GM12878 (cell line): ENCODE data around the gene MYO1E. TPM values are rescaled to one million over a fixed set of nuclear protein-coding genes. Genes with fewer than 3 reads are reported as not detected.

ENCODE experiments used
- ATAC-seq: fragments of 200-7000 bp; cut with Tn5 transposase; 3 replicates; pipeline ENCODE4 v1.9.1; 2020; ENCODE audit warnings: mild to moderate bottlenecking, moderate library complexity
- BruUV-seq: library from RNA; stranded (reverse); fragments of 400-500 nt; replicated peaks from 2 replicates; lab custom pipeline; 2021; lab: Mats Ljungman, UMichigan
- CTCF ChIA-PET: fragments of 300-600 bp; sonication (Branson Sonifier 250); formaldehyde crosslinking; extraction: SDS; loops from one replicate; lab custom pipeline; 2021; ENCODE audit warnings: inconsistent platforms; lab: Yijun Ruan, JAX
- POLR2A ChIA-PET: fragments of 350-600 bp; formaldehyde crosslinking; extraction: SDS; loops from one replicate; lab custom pipeline; 2021; ENCODE audit warnings: inconsistent platforms; lab: Charles Lee
- RAD21 ChIA-PET: fragments of 300-600 bp; sonication (Branson Sonifier 250); formaldehyde crosslinking; loops from one replicate; lab custom pipeline; 2023; ENCODE audit warnings: antibody characterized with exemption; ENCODE audit not compliant: unreplicated experiment; lab: Charles Lee
- SMC1A ChIA-PET: fragments of 300-600 bp; sonication (Branson Sonifier 250); formaldehyde crosslinking; loops from one replicate; lab custom pipeline; 2023; ENCODE audit not compliant: unreplicated experiment, uncharacterized antibody; lab: Charles Lee
- DNase-seq: peaks from one replicate; pipeline ENCODE4 v3.0.0-alpha.2; 2011; ENCODE audit warnings: low read depth, low spot score
- FAIRE-seq: peaks from 3 replicates; lab custom pipeline; 2011; peaks lifted over from hg19 to GRCh38; lab: Jason Lieb, UNC
- H2AFZ ChIP-seq: 2 replicates; pipeline ENCODE4 v1.6.0; 2011; ENCODE audit warnings: low read depth, low read length, control low read depth; ENCODE audit not compliant: control insufficient read depth
- H3K27ac ChIP-seq: 2 replicates; pipeline ENCODE4 v1.5.1; 2011; ENCODE audit warnings: control low read depth; ENCODE audit not compliant: control insufficient read depth, insufficient read depth
- H3K27me3 ChIP-seq, 2 experiments: replicated peaks in 1 of 2; 2 replicates each; pipeline versions ENCODE4 v1.6.0 to v1.6.1; 2011; ENCODE audit warnings: low read length in 1 of 2; ENCODE audit not compliant: control insufficient read depth in 2 of 2, insufficient read depth in 2 of 2
- H3K36me3 ChIP-seq, 2 experiments: 2 replicates each; pipeline ENCODE4 v1.5.1; 2011; ENCODE audit warnings: low read length in 1 of 2; ENCODE audit not compliant: control insufficient read depth in 2 of 2, insufficient read depth in 2 of 2
- H3K4me1 ChIP-seq: 2 replicates; pipeline ENCODE4 v1.6.1; 2011; ENCODE audit warnings: mild to moderate bottlenecking, low read length, moderate library complexity, mixed read lengths; ENCODE audit not compliant: control insufficient read depth, insufficient read depth
- H3K4me2 ChIP-seq: 2 replicates; pipeline ENCODE4 v1.6.0; 2011; ENCODE audit warnings: control low read depth; ENCODE audit not compliant: control insufficient read depth, insufficient read depth
- H3K4me3 ChIP-seq: fragments of 200-600 bp; sonication (generic); 2 replicates; pipeline ENCODE4 v1.5.1; 2016
- H3K79me2 ChIP-seq: 2 replicates; pipeline ENCODE4 v1.6.0; 2011; ENCODE audit warnings: low read length; ENCODE audit not compliant: control insufficient read depth, insufficient read depth
- H3K9ac ChIP-seq: 2 replicates; pipeline ENCODE4 v1.8.0; 2011; ENCODE audit warnings: low read length, control low read depth, mixed read lengths; ENCODE audit not compliant: control insufficient read depth, insufficient read depth
- H3K9me3 ChIP-seq: replicated peaks from 3 replicates; pipeline ENCODE4 v1.5.1; 2011; ENCODE audit warnings: mild to moderate bottlenecking, low read length; ENCODE audit not compliant: control insufficient read depth, insufficient read depth
- H4K20me1 ChIP-seq: 2 replicates; pipeline ENCODE4 v1.6.0; 2011; ENCODE audit not compliant: control insufficient read depth, insufficient read depth
- ATF2 ChIP-seq: IDR thresholded peaks from 2 replicates; pipeline ENCODE4 v1.6.1; 2012; ENCODE audit warnings: low read length, inconsistent platforms
- CBX5 ChIP-seq: sonication (generic); IDR thresholded peaks from 2 replicates; pipeline ENCODE4 v1.6.1; 2016; ENCODE audit warnings: low read depth, moderate library complexity, mild to moderate bottlenecking, inconsistent platforms
- ELK1 ChIP-seq: IDR thresholded peaks from 2 replicates; pipeline ENCODE4 v1.6.1; 2012; ENCODE audit warnings: low read depth, low read length, improper control_type of control experiment
- HDAC6 ChIP-seq: fragments of 200-600 bp; sonication (generic); IDR thresholded peaks from one replicate; pipeline ENCODE4 v1.8.0; 2017; ENCODE audit warnings: antibody characterized with exemption; ENCODE audit not compliant: unreplicated experiment
- KDM1A ChIP-seq: fragments of 200-600 bp; sonication (generic); IDR thresholded peaks from 2 replicates; pipeline ENCODE4 v1.6.1; 2016; ENCODE audit warnings: borderline replicate concordance
- MEF2A ChIP-seq: IDR thresholded peaks from 2 replicates; pipeline ENCODE4 v1.6.1; 2011; ENCODE audit warnings: low read depth, mild to moderate bottlenecking, low read length, moderate library complexity; ENCODE audit not compliant: insufficient read depth
- NKRF ChIP-seq: fragments of 450-650 bp; conservative IDR thresholded peaks from 2 replicates; pipeline ENCODE4 v1.6.1; 2017; ENCODE audit warnings: mild to moderate bottlenecking, moderate library complexity
- POLR2AphosphoS2 ChIP-seq: IDR thresholded peaks from 2 replicates; pipeline ENCODE4 v1.6.1; 2011; ENCODE audit warnings: low read depth, mild to moderate bottlenecking, low read length, improper control_type of control experiment, moderate library complexity
- REST ChIP-seq: IDR thresholded peaks from 2 replicates; pipeline ENCODE4 v1.6.1; 2012; ENCODE audit warnings: mild to moderate bottlenecking, low read depth, low read length
- RUNX3 ChIP-seq: IDR thresholded peaks from 2 replicates; pipeline ENCODE4 v1.6.1; 2012; ENCODE audit warnings: low read length, inconsistent platforms
- SP1 ChIP-seq: IDR thresholded peaks from one replicate; pipeline ENCODE4 v1.6.1; 2011; ENCODE audit warnings: low read depth, low read length
- SPI1 ChIP-seq: IDR thresholded peaks from 2 replicates; pipeline ENCODE4 v1.6.1; 2011; ENCODE audit warnings: low read depth, mild to moderate bottlenecking, low read length, moderate library complexity, borderline replicate concordance; ENCODE audit not compliant: insufficient read depth
- SREBF2 ChIP-seq: IDR thresholded peaks from 2 replicates; pipeline ENCODE4 v1.6.1; 2012; ENCODE audit warnings: mild to moderate bottlenecking, low read length
- ZNF217 ChIP-seq: fragments of 450-650 bp; IDR thresholded peaks from 2 replicates; pipeline ENCODE4 v1.6.1; 2017; ENCODE audit warnings: antibody characterized with exemption, mild to moderate bottlenecking
- ZNF384 ChIP-seq: IDR thresholded peaks from 2 replicates; pipeline ENCODE4 v1.6.1; 2012; ENCODE audit warnings: low read depth, mild to moderate bottlenecking, low read length, improper control_type of control experiment, borderline replicate concordance
- WGBS: methylation state at CpG from one replicate; pipeline ENCODE4 v1.1.6; 2016; ENCODE audit warnings: low lambda C conversion rate; ENCODE audit not compliant: insufficient replicate concordance, insufficient coverage; ENCODE audit errors: missing lambda C conversion rate; 5-methylcytosine and 5-hydroxymethylcytosine counted together
- in situ Hi-C: fragments of 300-500 bp; cut with MboI; formaldehyde crosslinking; loops from 9 replicates; pipeline ENCODE4 v1.14.3; 2018; ENCODE audit warnings: mixed read lengths
- intact Hi-C: fragments of 100-400 bp; cut with micrococcal nuclease; formaldehyde crosslinking; loops from one replicate; pipeline ENCODE4 v1.14.2; 2022; ENCODE audit not compliant: unreplicated experiment
- polyA plus RNA-seq, 11 experiments: library from polyadenylated mRNA; depleted of rRNA in 4 of 11; unstranded in 6 of 11; stranded (reverse) in 5 of 11; fragments of >200 nt; fragmentation: Nextera tagmentation in 4 of 11; fragmentation: Illumina TruSeq in 1 of 11; extraction: Ambion mirVana in 4 of 11; extraction: Trizol in 1 of 11; gene quantifications; 1 replicate in 1 of 11; 2 replicates in 10 of 11; pipeline versions ENCODE4 v1.2.1 to v1.2.3, GENCODE V29; 2011 to 2016; ENCODE audit warnings: inconsistent platforms in 2 of 11, missing spikeins in 2 of 11, low read depth in 1 of 11
- total RNA-seq, 4 experiments: library from RNA; depleted of rRNA in 3 of 4; stranded (reverse); fragments of >200 nt in 3 of 4; fragmentation: Illumina TruSeq in 1 of 4; extraction: Trizol in 1 of 4; gene quantifications; 2 replicates each; pipeline versions ENCODE4 v1.2.1 to v1.2.3, GENCODE V29; 2013 to 2021

The MYO1E gene
- total and polyA plus RNA-seq, 10 of the 15 experiments (the other 5 are each of a cell fraction or from before 2014, with no cell fraction given): 10.3 to 266 (median 64.9) TPM

GRCh38 chr15:59247364-59247763 is 125.3 kb downstream of the MYO1E start (continued):
- TF ChIP-seq REST (no peak), RUNX3 (peak; percentile 19; the same call in 1 of the 2 replicates)

- ChIA-PET CTCF (interaction anchor here (0.6 to 6.9 kb wide), 18 partner anchors 8 to 289 kb away, joined by 3 to 83 read pairs (median 10); no protein-coding TSS in a partner anchor), SMC1A (interaction anchor here (1.0 to 6.8 kb wide), 20 partner anchors 10 to 272 kb away, joined by 3 to 91 read pairs (median 6); partner anchors contain the start of gene MYO1E), POLR2A (interaction anchor here (0.6 to 1.2 kb wide), 7 partner anchors 8 to 168 kb away, joined by 3 to 4 read pairs (median 3); no protein-coding TSS in a partner anchor), RAD21 (interaction anchor here (0.7 to 8.6 kb wide), 12 partner anchors 10 to 265 kb away, joined by 3 to 99 read pairs (median 7); partner anchors contain the start of gene MYO1E)
- H3K27me3 ChIP-seq: no peaks in the 10 kb centered on the region
- intact Hi-C loops: loop anchor here (10.0 kb wide), 1 partner anchor 261 kb away; the partner anchor contains the start of gene RNF111
- in situ Hi-C loops: no loop called here
- H3K27ac ChIP-seq: no peak overlapping the region
- no peak overlapping the region for H3K9ac ChIP-seq
- H3K4me2 ChIP-seq: no peak overlapping the region
- H3K4me3 ChIP-seq: no peak overlapping the region
- H3K79me2 ChIP-seq: peaks cover 39% of the 10 kb centered on the region
- FAIRE-seq: no peak
- H2AFZ ChIP-seq: no peak overlapping the region
- BruUV-seq: no TSS peak
- H4K20me1 ChIP-seq: no peaks in the 10 kb centered on the region
- H3K9me3 ChIP-seq: no peaks in the 10 kb centered on the region
- no peak for ATAC-seq
- H3K36me3 ChIP-seq: peaks cover 3 to 44% of the 10 kb centered on the region in 2 experiments; a peak in 3 of 4 replicates
- WGBS: 95% methylated on average over 2 of the region's 2 CpGs
- DNase-seq: no peak
- H3K4me1 ChIP-seq: peaks cover 43% of the 10 kb centered on the region
- TF ChIP-seq KDM1A (no peak), ZNF217 (no peak), SREBF2 (no peak), MEF2A (no peak), NKRF (no peak), ELK1 (no peak), CBX5 (no peak), HDAC6 (no peak), SP1 (no peak), ZNF384 (no peak), POLR2AphosphoS2 (no peak), ATF2 (no peak), SPI1 (no peak)
Measured at GRCh38 chr15:59245559-59245958, 127.1 kb downstream of the MYO1E start.
